H1 (cell line): ENCODE data around the gene SFT2D1. TPM values are rescaled to one million over a fixed set of nuclear protein-coding genes. Genes with fewer than 3 reads are reported as not detected.

Source experiments
- ASH2L ChIP-seq: fragments of 200-600, 300-600 bp; sonication (generic); IDR thresholded peaks from one replicate; pipeline ENCODE4 v1.7.1; 2017; ENCODE audit warnings: low read length
- BCL11A ChIP-seq, 2 experiments: IDR thresholded peaks; one replicate each; pipeline ENCODE4 v1.6.1; 2011; ENCODE audit warnings: low read depth in 2 of 2, low read length in 2 of 2, mild to moderate bottlenecking in 2 of 2
- CREB1 ChIP-seq: IDR thresholded peaks from 2 replicates; pipeline ENCODE4 v1.6.1; 2012; ENCODE audit warnings: inconsistent platforms
- CTBP2 ChIP-seq: IDR thresholded peaks from 2 replicates; pipeline ENCODE4 v1.7.0; 2011; ENCODE audit warnings: borderline replicate concordance, mild to moderate bottlenecking, moderate library complexity, mixed read lengths, low read length; ENCODE audit not compliant: insufficient read depth, insufficient read length
- E2F6 ChIP-seq: IDR thresholded peaks from 2 replicates; pipeline ENCODE4 v1.6.1; 2012; ENCODE audit warnings: inconsistent platforms
- EGR1 ChIP-seq: IDR thresholded peaks from 2 replicates; pipeline ENCODE4 v1.6.1; 2011; ENCODE audit warnings: low read depth, low read length, borderline replicate concordance
- GTF2F1 ChIP-seq: IDR thresholded peaks from 2 replicates; pipeline ENCODE4 v1.6.1; 2012; ENCODE audit warnings: low read depth, low read length, improper control_type of control experiment, borderline replicate concordance
- NRF1 ChIP-seq: IDR thresholded peaks from 2 replicates; pipeline ENCODE4 v1.6.1; 2011; ENCODE audit warnings: mild to moderate bottlenecking, low read depth, low read length, improper control_type of control experiment
- PHF8 ChIP-seq: fragments of 200-600 bp; sonication (generic); conservative IDR thresholded peaks from 2 replicates; pipeline ENCODE4 v1.7.1; 2012; ENCODE audit warnings: low read depth, mild to moderate bottlenecking, inconsistent platforms, low read length, moderate library complexity
- RBBP5 ChIP-seq: IDR thresholded peaks from 2 replicates; pipeline ENCODE4 v1.7.1; 2012; ENCODE audit warnings: low read depth, mild to moderate bottlenecking, inconsistent platforms, low read length, moderate library complexity, borderline replicate concordance
- RFX5 ChIP-seq: IDR thresholded peaks from 2 replicates; pipeline ENCODE4 v1.6.1; 2011; ENCODE audit warnings: low read depth, low read length, improper control_type of control experiment, borderline replicate concordance
- SIRT6 ChIP-seq: IDR thresholded peaks from one replicate; pipeline ENCODE4 v1.7.1; 2012; ENCODE audit warnings: low read length, inconsistent platforms
- SIX5 ChIP-seq: IDR thresholded peaks from 2 replicates; pipeline ENCODE4 v1.6.1; 2011; ENCODE audit warnings: mild to moderate bottlenecking, low read depth, low read length
- SP4 ChIP-seq: IDR thresholded peaks from 2 replicates; pipeline ENCODE4 v1.6.1; 2012; ENCODE audit warnings: low read length, inconsistent platforms
- SRF ChIP-seq: IDR thresholded peaks from 2 replicates; pipeline ENCODE4 v1.6.1; 2011; ENCODE audit warnings: mild to moderate bottlenecking, low read depth, low read length, moderate library complexity
- SUZ12 ChIP-seq: fragments of 200-600 bp; sonication (generic); IDR thresholded peaks from 2 replicates; pipeline ENCODE4 v1.6.1; 2012; ENCODE audit warnings: mild to moderate bottlenecking, inconsistent platforms, low read length, moderate library complexity, mixed read lengths
- TCF12 ChIP-seq: IDR thresholded peaks from 2 replicates; pipeline ENCODE4 v1.6.1; 2011; ENCODE audit warnings: low read depth, mild to moderate bottlenecking, low read length
- YY1 ChIP-seq: IDR thresholded peaks from 2 replicates; pipeline ENCODE4 v1.6.1; 2011; ENCODE audit warnings: low read depth, mild to moderate bottlenecking, low read length
- ZNF274 ChIP-seq: IDR thresholded peaks from 2 replicates; pipeline ENCODE4 v1.7.0; 2012; ENCODE audit warnings: low read length, borderline replicate concordance; ENCODE audit errors: extremely low read depth
- polyA plus RNA-seq, 7 experiments: library from polyadenylated mRNA; depleted of rRNA in 3 of 7; stranded (reverse) in 5 of 7; unstranded in 2 of 7; fragments of >200 nt in 5 of 7; fragments of 200-250 nt in 2 of 7; gene quantifications; 1 replicate in 5 of 7; 2 replicates in 1 of 7; 4 replicates in 1 of 7; pipeline versions ENCODE4 v1.2.1 to v1.2.3, GENCODE V29; 2011 to 2013; ENCODE audit warnings: missing spikeins in 2 of 7, mixed read lengths in 2 of 7
- total RNA-seq: library from RNA; stranded (reverse); fragmentation: NEBNext Ultra II Directional; extraction: Animal tissue kit (Norgen Biotek cat#: 25700); gene quantifications from 2 replicates; pipeline ENCODE4 v1.2.1, GENCODE V29; 2021
- TF ChIP-seq, protein P1 (sequence below): IDR thresholded peaks from 2 replicates; pipeline ENCODE4 v1.6.1; 2011; ENCODE audit warnings: low read depth, mild to moderate bottlenecking, low read length; ENCODE audit not compliant: insufficient read depth
- TF ChIP-seq, protein P2 (sequence below), 3 experiments: IDR thresholded peaks; 1 replicate in 2 of 3; 2 replicates in 1 of 3; pipeline versions ENCODE4 v1.5.1 to v1.6.1; 2011; ENCODE audit warnings: low read length in 3 of 3, mild to moderate bottlenecking in 3 of 3, inconsistent platforms in 2 of 3, low read depth in 1 of 3, moderate library complexity in 1 of 3; ENCODE audit not compliant: insufficient read depth in 1 of 3; ENCODE audit errors: control extremely low read depth in 1 of 3

SFT2D1 gene
- total and polyA plus RNA-seq, 2 of the 8 experiments (the other 6 are each of a cell fraction or from before 2014, with no cell fraction given) = 52.3 to 76.1 TPM

DNA sequence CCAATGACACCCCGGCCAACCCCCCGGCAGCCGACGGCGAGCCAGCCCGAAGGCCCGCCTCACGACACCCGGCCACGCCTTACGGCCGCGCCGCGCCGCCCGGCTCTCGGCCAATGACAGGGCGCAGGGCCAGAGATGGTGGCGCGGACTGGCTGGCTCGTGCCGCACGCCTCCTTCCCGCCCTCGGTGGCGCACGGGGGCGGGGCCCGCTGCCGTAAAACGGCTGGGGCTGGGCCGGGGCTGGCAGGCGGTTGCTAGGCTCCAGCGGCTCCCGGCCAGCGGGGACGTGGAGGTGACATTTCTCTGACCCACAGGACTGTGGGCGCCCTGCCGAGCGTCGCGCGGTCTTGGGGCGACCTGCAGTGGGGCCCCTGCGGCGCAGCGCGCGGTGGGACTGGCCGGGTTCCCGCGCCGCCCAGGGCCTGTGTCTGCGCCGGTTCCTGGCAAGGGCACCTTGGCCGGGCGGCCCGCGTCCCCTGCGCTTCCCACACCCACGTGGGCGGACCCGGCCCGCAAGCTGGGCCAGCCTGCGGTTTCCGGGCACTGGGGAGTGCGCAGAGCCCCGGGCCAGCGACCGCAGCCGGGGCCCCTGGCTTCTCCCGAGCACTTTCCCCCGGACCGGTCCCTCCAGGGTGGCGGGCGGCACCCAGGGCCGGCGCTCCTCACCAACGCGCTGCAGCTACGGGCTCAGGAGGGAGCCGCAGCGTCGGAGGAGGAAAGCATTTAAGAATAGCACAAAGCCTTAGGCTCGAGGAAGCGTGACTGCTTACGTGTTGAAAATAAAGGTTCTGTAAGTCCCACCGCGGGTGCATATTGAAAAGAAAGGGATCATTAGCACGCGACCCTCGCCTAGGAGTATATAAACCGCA, 40.8 kb upstream of the SFT2D1 start, which contains the start of gene MPC1 (continued):
- TF ChIP-seq SRF (no peak), PHF8 (peak; percentile 59), SUZ12 (no peak), ZNF274 (no peak), EGR1 (0 out of 2 replicates have a peak, but pooled peaks have one; percentile 13), BCL11A (IDR thresholded peaks at IDR 0.05; ENCODE audit: low read depth in 2 of 2, low read length in 2 of 2) (no peak), ASH2L (no peak), SIRT6 (no peak), NRF1 (no peak), YY1 (no peak), SP4 (no peak; the same call in 1 of the 2 replicates), RBBP5 (no peak), TCF12 (no peak), GTF2F1 (no peak), E2F6 (peak; percentile 89), RFX5 (no peak), CREB1 (peak; percentile 70), CTBP2 (no peak), SIX5 (no peak)
- TF ChIP-seq, protein P1, sequence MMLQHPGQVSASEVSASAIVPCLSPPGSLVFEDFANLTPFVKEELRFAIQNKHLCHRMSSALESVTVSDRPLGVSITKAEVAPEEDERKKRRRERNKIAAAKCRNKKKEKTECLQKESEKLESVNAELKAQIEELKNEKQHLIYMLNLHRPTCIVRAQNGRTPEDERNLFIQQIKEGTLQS = 0 out of 2 replicates have a peak, but pooled peaks have one; percentile 7
- TF ChIP-seq, protein P2, sequence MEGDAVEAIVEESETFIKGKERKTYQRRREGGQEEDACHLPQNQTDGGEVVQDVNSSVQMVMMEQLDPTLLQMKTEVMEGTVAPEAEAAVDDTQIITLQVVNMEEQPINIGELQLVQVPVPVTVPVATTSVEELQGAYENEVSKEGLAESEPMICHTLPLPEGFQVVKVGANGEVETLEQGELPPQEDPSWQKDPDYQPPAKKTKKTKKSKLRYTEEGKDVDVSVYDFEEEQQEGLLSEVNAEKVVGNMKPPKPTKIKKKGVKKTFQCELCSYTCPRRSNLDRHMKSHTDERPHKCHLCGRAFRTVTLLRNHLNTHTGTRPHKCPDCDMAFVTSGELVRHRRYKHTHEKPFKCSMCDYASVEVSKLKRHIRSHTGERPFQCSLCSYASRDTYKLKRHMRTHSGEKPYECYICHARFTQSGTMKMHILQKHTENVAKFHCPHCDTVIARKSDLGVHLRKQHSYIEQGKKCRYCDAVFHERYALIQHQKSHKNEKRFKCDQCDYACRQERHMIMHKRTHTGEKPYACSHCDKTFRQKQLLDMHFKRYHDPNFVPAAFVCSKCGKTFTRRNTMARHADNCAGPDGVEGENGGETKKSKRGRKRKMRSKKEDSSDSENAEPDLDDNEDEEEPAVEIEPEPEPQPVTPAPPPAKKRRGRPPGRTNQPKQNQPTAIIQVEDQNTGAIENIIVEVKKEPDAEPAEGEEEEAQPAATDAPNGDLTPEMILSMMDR (IDR thresholded peaks at IDR 0.05; ENCODE audit: control extremely low read depth in 1 of 3, insufficient read depth in 1 of 3, low read depth in 1 of 3, low read length in 3 of 3) = no peak
